ENCODE measurements around the gene PLCD4.

DNA sequence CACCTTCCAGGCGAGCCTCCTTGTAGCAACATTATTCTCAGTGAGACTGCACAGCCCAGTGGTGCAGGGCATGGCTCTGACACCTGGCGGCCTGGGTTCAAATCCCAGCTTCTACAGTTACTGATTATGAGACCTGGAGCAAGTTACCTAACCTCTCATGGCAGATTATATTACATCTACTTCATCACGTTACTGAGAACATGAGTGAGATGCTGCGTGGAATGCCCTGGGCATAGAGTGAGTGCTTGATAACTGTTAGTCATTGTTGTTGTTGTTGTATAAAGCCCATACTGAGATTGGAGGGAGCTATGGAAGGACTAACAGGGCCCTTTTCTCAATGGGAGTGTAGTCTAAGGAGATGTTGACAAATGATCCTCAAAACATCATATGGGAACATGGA is 18.7 kb downstream of the PLCD4 start:
- TF ChIP-seq, protein P1, sequence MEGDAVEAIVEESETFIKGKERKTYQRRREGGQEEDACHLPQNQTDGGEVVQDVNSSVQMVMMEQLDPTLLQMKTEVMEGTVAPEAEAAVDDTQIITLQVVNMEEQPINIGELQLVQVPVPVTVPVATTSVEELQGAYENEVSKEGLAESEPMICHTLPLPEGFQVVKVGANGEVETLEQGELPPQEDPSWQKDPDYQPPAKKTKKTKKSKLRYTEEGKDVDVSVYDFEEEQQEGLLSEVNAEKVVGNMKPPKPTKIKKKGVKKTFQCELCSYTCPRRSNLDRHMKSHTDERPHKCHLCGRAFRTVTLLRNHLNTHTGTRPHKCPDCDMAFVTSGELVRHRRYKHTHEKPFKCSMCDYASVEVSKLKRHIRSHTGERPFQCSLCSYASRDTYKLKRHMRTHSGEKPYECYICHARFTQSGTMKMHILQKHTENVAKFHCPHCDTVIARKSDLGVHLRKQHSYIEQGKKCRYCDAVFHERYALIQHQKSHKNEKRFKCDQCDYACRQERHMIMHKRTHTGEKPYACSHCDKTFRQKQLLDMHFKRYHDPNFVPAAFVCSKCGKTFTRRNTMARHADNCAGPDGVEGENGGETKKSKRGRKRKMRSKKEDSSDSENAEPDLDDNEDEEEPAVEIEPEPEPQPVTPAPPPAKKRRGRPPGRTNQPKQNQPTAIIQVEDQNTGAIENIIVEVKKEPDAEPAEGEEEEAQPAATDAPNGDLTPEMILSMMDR (IDR thresholded peaks at IDR 0.05; ENCODE audit: low read length), result no peak
- no peak for TF ChIP-seq EZH2 (IDR thresholded peaks at IDR 0.05; ENCODE audit: borderline replicate concordance, low read length)
